ENCODE results near the gene SLC6A8. TPM values are rescaled to one million over a fixed set of nuclear protein-coding genes. Genes with fewer than 3 reads are reported as not detected.

SLC6A8 gene
- total and polyA plus RNA-seq, 9 donors, result 6.3 to 23.5 (median 11.4) TPM

- no peak for TF ChIP-seq CTCF (IDR thresholded peaks at IDR 0.05)
- TF ChIP-seq EP300 (IDR thresholded peaks at IDR 0.05), result no peak
- TF ChIP-seq POLR2A (IDR thresholded peaks at IDR 0.05), result no peak
- peaks cover 3% of the 10 kb centered on the region for H3K4me1 ChIP-seq (ENCODE audit: insufficient read depth)
- no peak overlapping the region for H3K4me3 ChIP-seq
- no peaks in the 10 kb centered on the region for H3K9me3 ChIP-seq
- H3K27me3 ChIP-seq, result no peaks in the 10 kb centered on the region
- no peak overlapping the region for H3K27ac ChIP-seq
- DNase-seq, result peak in 1 of 5 donors; percentile 29
- 81 to 88% (median 86%) methylated on average over 28 of the region's 28 CpGs for WGBS, 3 donors
- no peaks in the 10 kb centered on the region for H3K36me3 ChIP-seq
- intact Hi-C loops (cut with DNase I), result no loop called here
Measured at GRCh38 chrX:153639177-153640044, 48.3 kb upstream of the SLC6A8 start.

- Histone ChIP-seq H3K36me3 (no peaks in the 10 kb centered on the region), H3K9me3 (no peaks in the 10 kb centered on the region), H3K27ac (no peak overlapping the region), H3K27me3 (no peaks in the 10 kb centered on the region), H3K4me1 (ENCODE audit: insufficient read depth) (no peaks in the 10 kb centered on the region), H3K4me3 (no peak overlapping the region)
- intact Hi-C loops (cut with DNase I), result no loop called here
- 70 to 77% (median 76%) methylated on average over 23 of the region's 23 CpGs for WGBS, 3 donors
- TF ChIP-seq POLR2A (IDR thresholded peaks at IDR 0.05), result no peak
- TF ChIP-seq CTCF (IDR thresholded peaks at IDR 0.05), result no peak
- no peak for TF ChIP-seq EP300 (IDR thresholded peaks at IDR 0.05)
- no peak for DNase-seq
Measured at GRCh38 chrX:153640045-153640686, 47.6 kb upstream of the SLC6A8 start.

- H3K4me1 ChIP-seq (ENCODE audit: insufficient read depth), result no peaks in the 10 kb centered on the region
- no peak overlapping the region for H3K27ac ChIP-seq
- H3K4me3 ChIP-seq, result no peak overlapping the region
- intact Hi-C loops (cut with DNase I), result no loop called here
- no peaks in the 10 kb centered on the region for H3K36me3 ChIP-seq
- H3K27me3 ChIP-seq, result no peaks in the 10 kb centered on the region
- H3K9me3 ChIP-seq, result no peaks in the 10 kb centered on the region
- 74 to 75% (median 74%) methylated on average over 26 of the region's 26 CpGs for WGBS, 3 donors
- DNase-seq, result no peak
- TF ChIP-seq POLR2A (IDR thresholded peaks at IDR 0.05) (no peak), EP300 (IDR thresholded peaks at IDR 0.05) (no peak), CTCF (IDR thresholded peaks at IDR 0.05) (no peak)
Measured at GRCh38 chrX:153640736-153641575, 46.8 kb upstream of the SLC6A8 start.

- H3K27me3 ChIP-seq, result no peaks in the 10 kb centered on the region
- H3K4me1 ChIP-seq (ENCODE audit: insufficient read depth), result no peaks in the 10 kb centered on the region
- no peaks in the 10 kb centered on the region for H3K9me3 ChIP-seq
- no peaks in the 10 kb centered on the region for H3K36me3 ChIP-seq
- intact Hi-C loops (cut with DNase I), result no loop called here
- 27 to 36% (median 33%) methylated on average over 8 of the region's 8 CpGs for WGBS, 3 donors
- H3K4me3 ChIP-seq, result no peak overlapping the region
- no peak for DNase-seq
- no peak overlapping the region for H3K27ac ChIP-seq
- TF ChIP-seq POLR2A (IDR thresholded peaks at IDR 0.05), result no peak
- TF ChIP-seq CTCF (IDR thresholded peaks at IDR 0.05), result no peak
- TF ChIP-seq EP300 (IDR thresholded peaks at IDR 0.05), result no peak
Measured at GRCh38 chrX:153641627-153642026, 46.1 kb upstream of the SLC6A8 start.
